Measurements from ENCODE around the gene PRH2.

PRH2 gene

GRCh38 chr12:10960211-10960610 lies 31.2 kb downstream of the PRH2 start:
- no peak for DNase-seq (ENCODE audit: low spot score)

- no peak for DNase-seq (ENCODE audit: low spot score)
Observed at GRCh38 chr12:10965476-10965875, 36.4 kb downstream of the PRH2 start.

GRCh38 chr12:10966314-10966713 lies 37.3 kb downstream of the PRH2 start:
- DNase-seq (ENCODE audit: low spot score) = no peak

- DNase-seq (ENCODE audit: low spot score) = no peak
Observed at GRCh38 chr12:10967409-10967808, 38.4 kb downstream of the PRH2 start.

GRCh38 chr12:10968765-10969456 lies 39.9 kb downstream of the PRH2 start:
- DNase-seq (ENCODE audit: low spot score) = no peak

- DNase-seq (ENCODE audit: low spot score) = no peak
Observed at GRCh38 chr12:10974965-10975364, 45.9 kb downstream of the PRH2 start.

- DNase-seq (ENCODE audit: low spot score) = no peak
Observed at GRCh38 chr12:10982244-10982643, 53.2 kb downstream of the PRH2 start.
